Right lobe of liver (tissue), 4 donors: ENCODE data around the gene TAF1A.

Experiments used
- CTCF ChIP-seq, 4 donors: fragments of 200-600 bp in 3 of 4; fragments of 450-650 bp in 1 of 4; IDR thresholded peaks; one replicate each; pipeline versions ENCODE4 v1.5.1 to v1.8.0; 2016 to 2022; ENCODE audit warnings: antibody characterized with exemption in 4 of 4, mild to moderate bottlenecking in 2 of 4
- POLR2A ChIP-seq: fragments of 450-650 bp; IDR thresholded peaks from one replicate; pipeline ENCODE4 v1.6.1; 2017; ENCODE audit warnings: antibody characterized with exemption, mild to moderate bottlenecking
- donor health status: DM: no; HTN: no; CAD: no.
- donor health status: DM: no; HTN: no; CAD: no.
- donor health status: DM: no; HTN: yes; CAD: no.

DNA sequence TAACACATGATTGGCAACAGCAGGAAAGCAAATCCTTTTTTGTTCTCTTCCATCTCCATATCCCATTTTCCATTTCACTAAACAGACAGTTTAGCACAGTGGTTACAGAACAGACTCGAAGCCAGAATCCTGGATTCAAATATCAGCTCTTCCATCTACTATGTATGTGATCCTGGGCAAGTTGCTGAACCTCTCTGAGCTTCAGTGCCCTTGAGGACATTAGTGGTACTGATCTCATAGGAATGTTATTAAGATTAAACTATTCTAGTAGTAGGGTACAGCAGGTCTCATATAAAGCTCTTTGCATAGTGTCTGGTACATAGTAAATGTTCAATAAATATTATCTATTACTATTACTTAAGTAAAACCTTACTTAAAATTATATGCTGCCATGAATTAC, 28.1 kb downstream of the TAF1A start:
- TF ChIP-seq POLR2A (no peak), CTCF (IDR thresholded peaks at IDR 0.05) (no peak)
